HFFc6 (cell line): ENCODE results near the gene FOXO1. TPM values are rescaled to one million over a fixed set of nuclear protein-coding genes. Genes with fewer than 3 reads are reported as not detected.

Experiments used
- DNase-seq: peaks from one replicate; pipeline ENCODE4 v3.0.0-alpha.2; 2018
- H3K27ac Mint-ChIP-seq: 2 replicates; pipeline ENCODE4 v1.8.0; 2020; ENCODE audit warnings: mild to moderate bottlenecking, mixed read lengths
- H3K27me3 Mint-ChIP-seq: 2 replicates; pipeline ENCODE4 v1.8.0; 2021; ENCODE audit warnings: mild to moderate bottlenecking, moderate library complexity, mixed read lengths; ENCODE audit not compliant: insufficient read depth
- H3K36me3 Mint-ChIP-seq: 2 replicates; pipeline ENCODE4 v1.8.0; 2021; ENCODE audit warnings: low read depth, mixed read lengths
- H3K4me1 Mint-ChIP-seq: 2 replicates; pipeline ENCODE4 v1.8.0; 2020; ENCODE audit warnings: low read depth, mixed read lengths
- H3K4me3 Mint-ChIP-seq: 2 replicates; pipeline ENCODE4 v1.8.0; 2020; ENCODE audit warnings: mild to moderate bottlenecking, moderate library complexity, mixed read lengths
- H3K9me3 Mint-ChIP-seq: 2 replicates; pipeline ENCODE4 v1.8.0; 2020; ENCODE audit warnings: mild to moderate bottlenecking, mixed read lengths
- total RNA-seq, 6 experiments: library from RNA; stranded (reverse); fragmentation: NEBNext Ultra II Directional; extraction: Animal tissue kit (Norgen Biotek cat#: 25700); gene quantifications; 2 replicates in 1 of 6; 3 replicates in 5 of 6; pipeline ENCODE4 v1.2.3, GENCODE V29; 2021
- TF ChIP-seq, protein P1 (sequence below): fragments of 200-600 bp; sonication (generic); IDR thresholded peaks from 2 replicates; pipeline ENCODE4 v1.5.0; 2021; ENCODE audit warnings: antibody characterized with exemption, mild to moderate bottlenecking

The FOXO1 gene
- total RNA-seq, 6 experiments from 2014 or later, result 0.48 to 1.1 (median 0.63) TPM

DNA sequence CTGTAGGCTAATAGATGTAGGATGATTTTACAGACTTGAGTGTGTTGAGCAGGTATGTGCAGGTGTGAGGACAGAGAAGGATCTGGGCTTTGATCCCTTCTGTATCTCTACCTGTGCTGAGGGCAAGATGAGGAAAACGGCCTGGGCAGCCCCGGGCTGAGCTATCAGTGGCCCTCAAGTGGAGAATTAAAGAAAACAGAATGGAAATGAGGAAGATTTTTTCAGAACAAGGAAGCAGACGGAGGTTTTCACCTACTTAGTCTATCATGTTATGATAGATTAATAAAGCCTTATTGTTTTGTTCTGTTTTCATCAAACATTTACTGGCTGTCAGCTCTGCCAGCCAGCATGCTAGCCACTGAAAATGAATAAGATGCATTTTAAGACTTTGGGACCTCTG, 22.3 kb upstream of the FOXO1 start:
- TF ChIP-seq, protein P1, sequence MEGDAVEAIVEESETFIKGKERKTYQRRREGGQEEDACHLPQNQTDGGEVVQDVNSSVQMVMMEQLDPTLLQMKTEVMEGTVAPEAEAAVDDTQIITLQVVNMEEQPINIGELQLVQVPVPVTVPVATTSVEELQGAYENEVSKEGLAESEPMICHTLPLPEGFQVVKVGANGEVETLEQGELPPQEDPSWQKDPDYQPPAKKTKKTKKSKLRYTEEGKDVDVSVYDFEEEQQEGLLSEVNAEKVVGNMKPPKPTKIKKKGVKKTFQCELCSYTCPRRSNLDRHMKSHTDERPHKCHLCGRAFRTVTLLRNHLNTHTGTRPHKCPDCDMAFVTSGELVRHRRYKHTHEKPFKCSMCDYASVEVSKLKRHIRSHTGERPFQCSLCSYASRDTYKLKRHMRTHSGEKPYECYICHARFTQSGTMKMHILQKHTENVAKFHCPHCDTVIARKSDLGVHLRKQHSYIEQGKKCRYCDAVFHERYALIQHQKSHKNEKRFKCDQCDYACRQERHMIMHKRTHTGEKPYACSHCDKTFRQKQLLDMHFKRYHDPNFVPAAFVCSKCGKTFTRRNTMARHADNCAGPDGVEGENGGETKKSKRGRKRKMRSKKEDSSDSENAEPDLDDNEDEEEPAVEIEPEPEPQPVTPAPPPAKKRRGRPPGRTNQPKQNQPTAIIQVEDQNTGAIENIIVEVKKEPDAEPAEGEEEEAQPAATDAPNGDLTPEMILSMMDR, result no peak
- no peak overlapping the region for H3K27ac Mint-ChIP-seq
- H3K4me3 Mint-ChIP-seq, result no peak overlapping the region
- peaks cover 5% of the 10 kb centered on the region for H3K4me1 Mint-ChIP-seq
- DNase-seq, result no peak
- peaks cover 5% of the 10 kb centered on the region for H3K27me3 Mint-ChIP-seq
- H3K9me3 Mint-ChIP-seq, result no peaks in the 10 kb centered on the region
- no peaks in the 10 kb centered on the region for H3K36me3 Mint-ChIP-seq

DNA sequence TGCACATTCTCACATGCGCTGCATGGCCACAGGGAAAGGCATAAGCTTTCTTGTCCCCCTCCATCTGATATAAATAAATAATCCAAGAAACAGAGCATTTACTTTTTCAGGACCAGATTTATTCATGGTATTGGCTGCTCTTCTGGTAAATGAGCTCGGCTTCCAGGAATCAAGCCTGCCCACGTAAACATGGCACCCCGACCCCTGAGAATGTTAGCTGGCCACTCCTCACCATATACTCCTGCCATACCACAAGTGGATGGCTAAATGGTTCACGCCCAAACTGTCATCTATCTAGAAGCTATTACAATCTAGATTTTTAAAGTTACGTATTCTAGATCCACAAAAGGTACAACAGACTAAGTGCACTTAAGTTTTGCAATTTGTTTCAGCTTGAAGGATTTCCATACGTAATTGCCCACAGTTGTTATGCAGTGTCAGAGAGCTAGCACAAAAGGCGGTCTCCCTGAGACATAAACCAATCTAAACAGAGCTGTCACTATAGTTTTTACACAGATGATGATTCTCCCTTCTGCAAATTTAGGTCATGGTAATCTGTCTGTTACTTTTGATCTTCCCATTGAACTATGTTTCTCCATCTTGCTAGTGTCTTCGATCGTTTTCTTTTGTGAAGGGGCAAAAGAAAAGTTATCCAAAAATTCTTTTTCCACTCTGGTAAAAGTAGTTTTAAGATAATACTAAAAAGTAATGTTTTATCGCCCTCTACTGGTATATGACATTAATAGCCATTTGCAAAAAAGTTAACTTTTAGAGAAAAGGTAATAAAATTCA, 16.2 kb upstream of the FOXO1 start:
- no peaks in the 10 kb centered on the region for H3K9me3 Mint-ChIP-seq
- H3K4me3 Mint-ChIP-seq, result no peak overlapping the region
- peaks cover 5% of the 10 kb centered on the region; the same call in 1 of the 2 replicates for H3K27me3 Mint-ChIP-seq
- peak; percentile 10 for DNase-seq
- peaks cover 6% of the 10 kb centered on the region for H3K4me1 Mint-ChIP-seq
- H3K27ac Mint-ChIP-seq, result no peak overlapping the region
- TF ChIP-seq, protein P1, result peak; percentile 90
- no peaks in the 10 kb centered on the region for H3K36me3 Mint-ChIP-seq

DNA sequence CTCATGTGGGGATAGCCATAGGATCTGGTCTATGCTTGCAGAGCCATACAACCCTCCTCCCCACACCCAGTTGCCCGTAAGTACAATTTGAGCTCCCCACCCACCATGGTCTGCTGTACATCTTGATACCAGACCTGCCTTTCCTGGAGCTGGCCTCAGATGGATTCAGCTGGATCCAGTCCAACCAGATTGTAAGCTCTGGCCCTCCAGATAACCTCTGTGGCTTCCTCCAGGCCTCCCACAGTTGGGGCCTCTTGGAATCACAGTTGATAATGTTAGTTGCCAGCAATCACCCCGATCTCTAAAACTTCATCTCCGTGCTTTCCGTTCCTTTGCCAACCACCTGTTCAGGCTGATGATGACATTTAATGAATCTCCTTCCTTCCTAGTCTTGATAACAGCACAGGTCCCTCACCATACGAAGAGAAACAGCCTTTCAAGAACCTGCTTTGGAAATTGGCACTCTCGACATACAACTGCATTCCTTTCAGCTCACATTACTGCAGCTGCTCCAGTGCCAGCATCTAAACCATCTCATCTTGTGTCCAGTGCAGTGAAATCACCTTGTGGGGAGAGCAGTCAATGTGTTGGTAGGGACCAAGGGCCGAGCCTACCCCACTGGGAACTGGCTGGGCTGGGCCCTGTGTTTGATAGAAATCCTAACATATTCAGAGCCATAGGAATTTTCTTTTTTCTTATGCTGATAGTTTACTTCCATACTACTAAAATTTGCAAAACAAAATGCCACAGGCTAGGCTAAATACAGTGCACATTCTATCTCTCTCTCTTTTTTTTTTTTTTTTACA, 15.1 kb upstream of the FOXO1 start:
- H3K36me3 Mint-ChIP-seq, result no peaks in the 10 kb centered on the region
- no peak for DNase-seq
- H3K4me1 Mint-ChIP-seq, result peaks cover 6% of the 10 kb centered on the region
- TF ChIP-seq, protein P1, result no peak
- H3K9me3 Mint-ChIP-seq, result no peaks in the 10 kb centered on the region
- H3K4me3 Mint-ChIP-seq, result no peak overlapping the region
- H3K27ac Mint-ChIP-seq, result no peak overlapping the region
- peaks cover 5% of the 10 kb centered on the region; the same call in 1 of the 2 replicates for H3K27me3 Mint-ChIP-seq

DNA sequence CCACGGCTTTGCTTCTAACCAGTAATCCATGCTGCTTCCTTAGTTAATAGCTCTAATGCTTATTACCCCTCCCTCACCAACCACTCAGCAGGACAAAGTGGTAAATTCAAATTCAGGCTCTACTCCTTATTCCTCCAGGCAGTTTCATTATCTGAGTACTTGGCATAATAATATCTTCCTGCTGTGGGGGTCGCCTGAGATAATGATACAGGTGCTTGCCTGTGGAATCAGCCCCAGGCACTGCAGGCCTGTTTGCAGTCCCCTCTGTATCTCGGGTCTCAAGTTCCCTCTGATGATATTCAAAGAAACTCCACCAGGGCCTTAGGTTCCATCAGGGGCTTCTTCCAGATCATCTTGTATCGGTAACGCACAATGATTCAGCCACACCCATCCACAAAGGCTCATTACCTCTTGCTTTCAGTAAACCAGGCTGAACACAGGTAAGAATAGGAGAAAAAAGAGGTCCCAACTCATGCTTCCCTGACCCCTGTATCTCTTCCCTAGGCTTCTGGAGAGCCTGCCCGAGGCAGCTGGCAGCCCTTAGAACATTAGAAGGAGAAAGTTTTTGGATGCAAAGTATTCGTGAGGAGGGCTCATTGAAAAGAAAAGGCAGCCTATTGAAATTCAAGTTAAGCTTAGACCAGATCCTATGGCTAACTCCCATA, 14.3 kb upstream of the FOXO1 start:
- no peaks in the 10 kb centered on the region for H3K36me3 Mint-ChIP-seq
- peaks cover 6% of the 10 kb centered on the region for H3K4me1 Mint-ChIP-seq
- DNase-seq, result no peak
- TF ChIP-seq, protein P1, result no peak
- H3K4me3 Mint-ChIP-seq, result no peak overlapping the region
- no peaks in the 10 kb centered on the region for H3K9me3 Mint-ChIP-seq
- H3K27me3 Mint-ChIP-seq, result peaks cover 3% of the 10 kb centered on the region; the same call in 1 of the 2 replicates
- H3K27ac Mint-ChIP-seq, result no peak overlapping the region

DNA sequence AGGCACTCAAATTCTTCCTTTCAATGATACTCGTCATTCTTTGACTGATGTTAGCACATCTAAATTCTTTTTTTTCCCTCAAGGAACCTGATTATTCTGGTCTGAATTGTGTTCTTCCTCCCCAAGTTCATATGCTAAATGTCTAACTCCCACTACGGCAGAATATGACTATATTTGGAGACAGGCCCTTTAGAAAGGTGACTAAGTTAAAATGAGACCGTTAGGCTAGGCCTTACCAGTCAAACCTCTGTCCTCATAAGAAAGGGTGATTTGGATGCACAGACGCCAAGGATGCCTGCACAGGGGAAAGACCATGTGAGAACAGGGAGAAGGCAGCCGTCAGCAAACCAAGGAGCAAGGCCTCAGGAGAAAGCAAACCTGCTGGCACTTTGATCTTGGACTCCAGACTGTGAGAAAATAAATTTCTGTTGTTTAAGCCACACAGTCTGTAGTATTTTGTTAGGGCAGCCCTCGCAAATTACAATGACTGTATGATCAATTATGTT, 13.1 kb upstream of the FOXO1 start:
- H3K27ac Mint-ChIP-seq, result no peak overlapping the region
- H3K4me1 Mint-ChIP-seq, result peaks cover 6% of the 10 kb centered on the region
- no peaks in the 10 kb centered on the region for H3K36me3 Mint-ChIP-seq
- DNase-seq, result no peak
- H3K4me3 Mint-ChIP-seq, result no peak overlapping the region
- peaks cover 3% of the 10 kb centered on the region; the same call in 1 of the 2 replicates for H3K27me3 Mint-ChIP-seq
- H3K9me3 Mint-ChIP-seq, result no peaks in the 10 kb centered on the region
- TF ChIP-seq, protein P1, result no peak
